Heart left ventricle (tissue), 16 donors: ENCODE data around the gene AMIGO2. TPM values are rescaled to one million over a fixed set of nuclear protein-coding genes. Genes with fewer than 3 reads are reported as not detected.

Experiments
- ATAC-seq, 4 donors: fragments of 200-7000 bp; cut with Tn5 transposase; one replicate each; pipeline ENCODE4 v1.9.1; 2020 to 2022; ENCODE audit warnings: moderate library complexity in 4 of 4, mild to moderate bottlenecking in 3 of 4, moderate number of reproducible peaks in 1 of 4
- DNase-seq, 5 donors: peaks; one replicate each; pipeline ENCODE4 v3.0.0-alpha.2; 2020
- H3K27ac ChIP-seq, 12 donors: fragments of 200-600 bp; sonication (generic) in 4 of 12; one replicate each; pipeline versions ENCODE4 v1.5.0 to v1.8.0; 2016 to 2022; ENCODE audit warnings: mild to moderate bottlenecking in 2 of 12
- H3K27me3 ChIP-seq, 9 donors: fragments of 200-600 bp; sonication (generic) in 2 of 9; one replicate each; pipeline versions ENCODE4 v1.5.1 to v1.8.0; 2016 to 2022; ENCODE audit warnings: mild to moderate bottlenecking in 3 of 9
- H3K36me3 ChIP-seq, 9 donors: fragments of 200-600 bp; sonication (generic) in 2 of 9; one replicate each; pipeline versions ENCODE4 v1.5.0 to v1.8.0; 2018 to 2022; ENCODE audit warnings: mild to moderate bottlenecking in 2 of 9
- H3K4me1 ChIP-seq, 12 donors: fragments of 200-600 bp; sonication (generic) in 4 of 12; one replicate each; pipeline versions ENCODE4 v1.5.0 to v1.8.0; 2016 to 2022; ENCODE audit warnings: mild to moderate bottlenecking in 3 of 12
- H3K4me3 ChIP-seq, 12 donors: fragments of 200-600 bp; sonication (generic) in 4 of 12; one replicate each; pipeline versions ENCODE4 v1.5.0 to v1.8.0; 2017 to 2022; ENCODE audit warnings: mild to moderate bottlenecking in 9 of 12, moderate library complexity in 4 of 12
- H3K9me3 ChIP-seq, 12 donors: fragments of 200-600 bp; sonication (generic) in 4 of 12; one replicate each; pipeline versions ENCODE4 v1.5.0 to v1.8.0; 2016 to 2022; ENCODE audit warnings: mild to moderate bottlenecking in 1 of 12
- POLR2A ChIP-seq, 2 donors: fragments of 450-650 bp; IDR thresholded peaks; one replicate each; pipeline ENCODE4 v1.6.1; 2017; ENCODE audit warnings: antibody characterized with exemption in 2 of 2, mild to moderate bottlenecking in 2 of 2, moderate library complexity in 2 of 2
- WGBS, 4 donors: extraction: QIAGEN DNeasy Blood & Tissue Kit in 2 of 4; methylation state at CpG; one replicate each; pipeline versions ENCODE4 v1.1.5 to v1.1.7; 2013 to 2018; 5-methylcytosine and 5-hydroxymethylcytosine counted together
- intact Hi-C, 10 donors: fragments of 100-400 bp; cut with DNase I; formaldehyde crosslinking; loops; one replicate each; pipeline versions ENCODE4 v1.11.1 to v1.14.2; 2022
- polyA plus RNA-seq, 2 donors: library from polyadenylated mRNA; stranded (reverse); fragments of 200-250 nt; gene quantifications; one replicate each; pipeline ENCODE4 v1.2.3, GENCODE V29; 2013
- total RNA-seq, 9 donors: library from RNA; depleted of rRNA in 2 of 9; stranded (reverse); fragments of >200 nt in 2 of 9; fragmentation: NEBNext Ultra II Directional in 3 of 9; extraction: Animal tissue kit (Norgen Biotek cat#: 25700) in 3 of 9; gene quantifications; one replicate each; pipeline versions ENCODE4 v1.1.0 to v1.2.4, GENCODE V29; 2016 to 2023
- TF ChIP-seq, protein P1 (sequence below), 12 donors: fragments of 200-600 bp; sonication (generic) in 4 of 12; IDR thresholded peaks; one replicate each; pipeline versions ENCODE4 v1.5.0 to v1.8.0; 2018 to 2022; ENCODE audit warnings: antibody characterized with exemption in 12 of 12, mild to moderate bottlenecking in 5 of 12
- donor health status: ischemic (EF 13 %, LVEDD 7.1; RV severe dilation, severe dysfunction).
- donor health status: healthy with polysubstance abuse.
- donor health status: DM: no; HTN: yes; CAD: no.
- donor health status: DM: no; HTN: no; CAD: no.
- donor health status: ischemic (EF 25% LVEDD 6.9; RV normal size, moderate dysfunction).
- donor health status: ischemic (EF 25% LVEDD 5.7; RV mildly dilated, moderate dysfunction).
- donor health status: healthy.
- donor health status: DM: yes; HTN: yes; CAD: no.
- donor health status: ischemic (EF 35%, LVEDD 5.7; RV mildly dilated, moderate dysfunction).
- donor health status: nonischemic (EF 11% LVEDD 7.7; RV severe dilation, severe dysfunction).
- donor health status: DM: yes; HTN: yes; CAD: no.
- donor health status: PGD.
- donor health status: ischemic (EF 29% LVEDD 5.4; RV normal size, mild dysfunction).
- donor health status: nonischemic (EF 23%, LVEDD 6.1; RV moderate dilation, normal function).

Gene AMIGO2
- total and polyA plus RNA-seq, 11 donors: 0.77 to 3.0 (median 1.5) TPM

DNA sequence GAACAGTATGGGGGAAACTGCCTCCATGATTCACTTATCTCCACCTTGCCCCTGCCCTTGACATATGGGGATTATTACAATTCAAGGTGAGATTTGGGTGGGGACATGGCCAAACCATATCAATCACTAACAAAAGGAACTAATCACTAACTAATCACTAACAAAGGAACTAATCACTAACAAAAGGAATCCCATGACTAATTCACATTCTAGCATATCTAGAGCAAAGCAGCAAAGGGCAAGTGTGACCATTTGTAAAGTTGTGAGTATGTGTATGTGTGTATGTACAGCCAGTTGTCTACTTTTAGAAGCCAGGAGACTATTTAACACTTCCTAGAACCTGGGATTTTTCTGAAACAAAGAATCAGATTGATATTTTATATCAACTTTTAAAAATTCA, 31.2 kb downstream of the AMIGO2 start:
- no peak overlapping the region for H3K27ac ChIP-seq
- no peaks in the 10 kb centered on the region for H3K27me3 ChIP-seq
- peaks cover 0 to 28% (median 14%) of the 10 kb centered on the region in 12 donors for H3K9me3 ChIP-seq
- ATAC-seq (no peak), DNase-seq (no peak)
- intact Hi-C loops: no loop called here
- no peak overlapping the region for H3K4me3 ChIP-seq
- no peaks in the 10 kb centered on the region for H3K4me1 ChIP-seq
- TF ChIP-seq POLR2A (IDR thresholded peaks at IDR 0.05): no peak
- TF ChIP-seq, protein P1, sequence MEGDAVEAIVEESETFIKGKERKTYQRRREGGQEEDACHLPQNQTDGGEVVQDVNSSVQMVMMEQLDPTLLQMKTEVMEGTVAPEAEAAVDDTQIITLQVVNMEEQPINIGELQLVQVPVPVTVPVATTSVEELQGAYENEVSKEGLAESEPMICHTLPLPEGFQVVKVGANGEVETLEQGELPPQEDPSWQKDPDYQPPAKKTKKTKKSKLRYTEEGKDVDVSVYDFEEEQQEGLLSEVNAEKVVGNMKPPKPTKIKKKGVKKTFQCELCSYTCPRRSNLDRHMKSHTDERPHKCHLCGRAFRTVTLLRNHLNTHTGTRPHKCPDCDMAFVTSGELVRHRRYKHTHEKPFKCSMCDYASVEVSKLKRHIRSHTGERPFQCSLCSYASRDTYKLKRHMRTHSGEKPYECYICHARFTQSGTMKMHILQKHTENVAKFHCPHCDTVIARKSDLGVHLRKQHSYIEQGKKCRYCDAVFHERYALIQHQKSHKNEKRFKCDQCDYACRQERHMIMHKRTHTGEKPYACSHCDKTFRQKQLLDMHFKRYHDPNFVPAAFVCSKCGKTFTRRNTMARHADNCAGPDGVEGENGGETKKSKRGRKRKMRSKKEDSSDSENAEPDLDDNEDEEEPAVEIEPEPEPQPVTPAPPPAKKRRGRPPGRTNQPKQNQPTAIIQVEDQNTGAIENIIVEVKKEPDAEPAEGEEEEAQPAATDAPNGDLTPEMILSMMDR (IDR thresholded peaks at IDR 0.05): no peak
- no peaks in the 10 kb centered on the region for H3K36me3 ChIP-seq

GRCh38 chr12:47041327-47041726, 38.4 kb downstream of the AMIGO2 start:
- H3K27me3 ChIP-seq: no peaks in the 10 kb centered on the region
- no peaks in the 10 kb centered on the region for H3K4me1 ChIP-seq
- ATAC-seq (no peak), DNase-seq (no peak)
- peaks cover 0 to 13% (median 0%) of the 10 kb centered on the region in 12 donors for H3K9me3 ChIP-seq
- 85 to 91% (median 89%) methylated on average over 4 of the region's 4 CpGs for WGBS, 4 donors
- no peaks in the 10 kb centered on the region for H3K36me3 ChIP-seq
- no peak overlapping the region for H3K4me3 ChIP-seq
- H3K27ac ChIP-seq: no peak overlapping the region
- no peak for TF ChIP-seq POLR2A (IDR thresholded peaks at IDR 0.05)
- TF ChIP-seq, protein P1 (IDR thresholded peaks at IDR 0.05): no peak
- intact Hi-C loops: no loop called here

- 73 to 88% (median 81%) methylated on average over 1 of the region's 1 CpG for WGBS, 4 donors
- H3K36me3 ChIP-seq: no peaks in the 10 kb centered on the region
- no peak overlapping the region for H3K27ac ChIP-seq
- intact Hi-C loops: loop anchor here in 7 of 10 donors (10.0 kb wide), 4 partner anchors 355 to 645 kb away; no protein-coding TSS in a partner anchor
- H3K27me3 ChIP-seq: no peaks in the 10 kb centered on the region
- TF ChIP-seq, protein P1 (IDR thresholded peaks at IDR 0.05): no peak
- no peak for TF ChIP-seq POLR2A (IDR thresholded peaks at IDR 0.05)
- H3K4me3 ChIP-seq: no peak overlapping the region
- ATAC-seq (no peak), DNase-seq (no peak)
- peaks cover 0 to 13% (median 0%) of the 10 kb centered on the region in 12 donors for H3K9me3 ChIP-seq
- no peaks in the 10 kb centered on the region for H3K4me1 ChIP-seq
These were observed 40.0 kb downstream of the AMIGO2 start for GRCh38 chr12:47039756-47040155.

DNA sequence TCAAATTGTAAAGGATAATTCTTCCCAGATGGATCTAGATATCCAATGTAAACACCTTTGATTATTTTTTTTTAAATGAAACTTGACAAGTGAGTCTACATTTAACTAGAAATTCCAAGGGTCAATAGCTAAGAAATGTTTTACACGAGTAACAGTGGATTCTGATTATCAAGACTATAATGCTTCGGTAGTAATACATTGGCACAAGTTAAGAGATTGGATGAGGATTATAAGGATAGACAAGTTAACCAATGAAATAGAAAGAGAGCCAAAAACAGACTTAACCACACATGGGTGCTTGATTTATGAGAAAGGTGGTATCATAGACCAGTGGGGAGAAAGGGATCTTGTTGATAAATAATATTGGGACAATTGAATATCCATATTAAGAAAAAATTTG, 40.7 kb downstream of the AMIGO2 start:
- intact Hi-C loops: loop anchor here in 7 of 10 donors (10.0 kb wide), 4 partner anchors 356 to 646 kb away; no protein-coding TSS in a partner anchor
- no peak for TF ChIP-seq POLR2A (IDR thresholded peaks at IDR 0.05)
- TF ChIP-seq, protein P1 (IDR thresholded peaks at IDR 0.05): no peak
- no peak overlapping the region for H3K4me3 ChIP-seq
- no peaks in the 10 kb centered on the region for H3K36me3 ChIP-seq
- H3K9me3 ChIP-seq: peaks cover 0 to 13% (median 0%) of the 10 kb centered on the region in 12 donors
- DNase-seq (no peak), ATAC-seq (no peak)
- H3K27ac ChIP-seq: no peak overlapping the region
- no peaks in the 10 kb centered on the region for H3K27me3 ChIP-seq
- H3K4me1 ChIP-seq: no peaks in the 10 kb centered on the region
- 88 to 94% (median 92%) methylated on average over 2 of the region's 2 CpGs for WGBS, 4 donors
